ENCODE data around the gene CALHM2.
"Not testable (repeated sequence)": the region's sequence is repeated elsewhere in the genome, so short reads cannot be mapped to it uniquely, and the experiment has no call there.

CALHM2 gene, protein sequence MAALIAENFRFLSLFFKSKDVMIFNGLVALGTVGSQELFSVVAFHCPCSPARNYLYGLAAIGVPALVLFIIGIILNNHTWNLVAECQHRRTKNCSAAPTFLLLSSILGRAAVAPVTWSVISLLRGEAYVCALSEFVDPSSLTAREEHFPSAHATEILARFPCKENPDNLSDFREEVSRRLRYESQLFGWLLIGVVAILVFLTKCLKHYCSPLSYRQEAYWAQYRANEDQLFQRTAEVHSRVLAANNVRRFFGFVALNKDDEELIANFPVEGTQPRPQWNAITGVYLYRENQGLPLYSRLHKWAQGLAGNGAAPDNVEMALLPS

GRCh38 chr10:103451831-103452505, at the start of gene CALHM2:
Gene CALHM2 (minus strand): TSS chr10:103452370. CDS start chr10:103449941, 2,429 bp downstream.
- no peak for FAIRE-seq

GRCh38 chr10:103501186-103501585, 49.0 kb upstream of the CALHM2 start:
- no peak for FAIRE-seq

DNA sequence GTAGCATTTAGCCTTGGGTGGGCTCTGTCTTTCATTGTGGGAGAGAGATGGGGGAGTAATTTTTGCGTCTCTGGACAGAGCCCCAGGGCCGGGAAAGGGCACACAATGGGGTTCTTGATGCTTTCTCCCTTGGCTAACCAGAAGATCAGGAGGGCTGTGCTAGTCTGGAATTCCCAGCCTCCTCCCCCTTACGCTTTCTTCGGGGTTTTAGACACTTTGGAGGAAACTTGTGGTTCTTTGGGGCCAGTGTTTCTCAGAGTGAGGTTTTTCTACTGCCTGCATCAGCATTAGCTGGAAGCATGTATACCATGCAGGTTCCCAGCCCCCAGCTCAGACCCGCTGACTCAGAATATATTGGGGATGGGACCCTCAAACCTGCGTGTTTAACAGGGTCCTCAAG, 48.3 kb upstream of the CALHM2 start:
- no peak for FAIRE-seq

DNA sequence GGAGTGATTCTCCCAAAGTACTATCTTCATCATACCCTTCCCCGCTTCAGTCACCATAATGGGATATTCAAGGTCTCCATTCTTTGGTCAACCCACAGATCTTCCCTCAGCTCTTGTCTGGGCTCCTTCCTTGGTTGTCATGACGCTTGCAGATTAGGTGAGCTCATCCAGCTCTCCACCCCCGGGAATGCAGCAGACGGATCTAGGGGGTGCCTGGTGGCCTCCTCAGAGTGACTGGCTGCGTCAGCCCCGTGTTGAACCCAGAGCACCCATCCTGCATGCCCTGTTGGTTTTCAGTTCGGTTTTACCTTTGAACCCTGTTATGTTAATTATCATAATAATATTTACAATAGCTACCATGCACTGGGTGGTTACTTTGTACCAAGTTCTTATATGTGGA, 47.7 kb upstream of the CALHM2 start:
- no peak for FAIRE-seq

DNA sequence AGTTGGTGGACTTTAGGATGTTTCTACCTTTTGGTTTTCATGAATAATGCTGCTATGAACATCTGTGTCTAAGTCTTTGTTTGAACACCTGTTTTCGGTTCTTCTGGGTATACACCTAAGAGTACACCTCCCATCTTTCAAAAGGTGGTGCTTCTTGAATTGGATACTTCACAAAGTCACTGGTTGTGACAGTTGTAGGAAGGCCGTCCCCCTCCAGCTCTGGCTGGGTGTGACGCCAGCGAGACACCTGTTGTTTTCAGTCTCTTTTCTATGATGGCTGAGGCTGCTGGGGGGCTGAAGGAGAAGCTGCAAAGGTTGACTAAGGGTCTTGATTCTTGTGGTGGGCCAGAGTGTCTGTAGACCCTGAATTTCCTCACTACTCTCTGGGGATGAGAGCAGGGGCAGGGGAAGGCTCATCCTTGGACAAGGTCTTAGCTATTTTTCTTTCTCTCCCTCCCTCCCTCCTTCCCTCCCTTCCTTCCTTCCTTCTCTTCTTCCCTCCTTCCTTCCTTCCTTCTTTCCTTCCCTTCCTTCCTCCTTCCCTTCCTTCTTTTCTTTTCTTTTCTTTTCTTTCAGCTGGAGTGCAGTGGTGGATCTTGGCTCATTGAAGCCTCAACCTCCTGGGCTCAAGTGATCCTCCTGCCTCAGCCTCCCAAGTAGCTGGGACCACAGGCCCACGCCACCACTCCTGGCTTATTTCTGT, 46.9 kb upstream of the CALHM2 start:
- FAIRE-seq: no peak

DNA sequence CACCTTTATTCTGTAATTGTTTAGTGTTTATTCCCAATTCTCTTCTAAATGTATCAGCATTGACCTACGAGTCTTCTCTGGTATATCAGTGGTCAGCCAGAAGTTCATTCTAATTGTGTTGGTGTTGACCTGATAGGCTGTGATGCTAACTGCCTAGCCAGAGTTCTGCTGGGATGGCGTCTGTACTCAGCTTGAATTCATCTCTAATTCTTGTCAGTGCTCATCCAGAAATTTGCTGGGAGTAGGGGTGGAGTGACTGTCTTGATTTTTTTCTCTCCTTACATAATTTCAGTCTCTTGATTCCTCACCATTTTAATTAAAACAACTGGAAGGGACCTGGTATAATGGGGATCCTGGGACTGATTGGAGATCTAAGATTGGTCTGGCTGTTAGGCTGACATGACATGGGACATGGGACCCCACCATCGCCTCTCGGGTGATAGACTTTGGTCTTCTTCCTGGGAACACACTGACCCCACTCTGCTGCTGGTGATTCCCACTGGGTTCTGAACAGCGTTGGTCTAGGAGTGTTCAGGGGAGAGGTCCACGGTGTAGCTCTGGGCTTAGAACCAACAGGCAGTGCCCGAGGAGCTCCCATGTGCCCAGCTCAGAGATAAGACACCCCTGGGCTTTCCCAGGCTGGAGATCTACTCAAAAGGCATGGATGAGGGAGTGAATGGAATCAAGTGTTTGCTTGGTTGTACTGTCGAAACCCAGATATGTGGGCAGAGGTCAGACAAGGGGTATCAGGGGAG, 45.2 kb upstream of the CALHM2 start:
- FAIRE-seq: no peak

GRCh38 chr10:103495321-103495720, 43.2 kb upstream of the CALHM2 start:
- no peak for FAIRE-seq

DNA sequence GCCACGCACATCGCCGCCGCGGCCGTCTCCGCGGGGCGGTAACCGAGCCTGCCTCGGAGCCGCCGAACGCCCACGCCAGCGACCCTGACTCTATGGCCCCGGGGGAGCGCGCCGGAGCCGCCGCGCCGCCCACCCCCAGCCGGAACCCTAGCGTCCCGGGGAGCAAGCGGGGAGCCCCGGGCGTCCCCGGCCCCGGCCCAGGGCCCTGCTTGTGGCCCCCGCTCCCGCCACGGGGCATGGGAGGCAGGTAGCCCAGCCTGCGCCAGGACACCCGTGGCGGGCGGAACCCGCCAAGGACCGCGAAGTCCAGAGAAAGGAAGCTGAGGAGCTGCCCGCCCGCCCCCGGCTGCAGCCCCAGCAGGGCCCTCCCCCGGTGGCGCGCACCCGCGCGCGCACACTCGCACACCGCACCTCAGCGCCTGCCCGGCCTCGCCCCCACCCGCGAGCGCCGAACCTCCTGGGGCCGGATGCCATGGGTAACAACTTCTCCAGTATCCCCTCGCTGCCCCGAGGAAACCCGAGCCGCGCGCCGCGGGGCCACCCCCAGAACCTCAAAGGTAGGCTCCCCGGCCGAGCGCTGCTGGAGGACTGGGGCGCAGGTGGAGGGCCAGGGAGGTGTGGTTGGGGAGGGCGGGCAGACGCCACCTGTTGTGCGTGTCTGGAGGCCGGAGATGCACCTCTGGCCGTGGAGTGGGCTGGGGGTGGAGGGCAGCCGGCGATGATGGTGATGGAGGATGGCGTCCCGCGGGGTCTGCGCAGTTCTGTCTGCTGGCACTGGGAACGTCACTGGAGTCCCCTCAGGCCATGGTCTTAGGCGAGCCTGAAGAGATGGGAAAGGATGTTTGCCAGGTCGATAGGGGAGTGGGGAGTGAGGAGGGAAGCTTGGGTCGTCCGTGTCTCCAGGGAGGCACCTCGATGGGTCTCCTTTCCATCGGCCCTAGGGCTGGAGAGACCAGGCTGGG, 42.0 kb upstream of the CALHM2 start:
- no peak for FAIRE-seq

GRCh38 chr10:103493362-103493915, 41.3 kb upstream of the CALHM2 start, which contains the start of gene NEURL1:
Gene NEURL1 (plus strand): TSS chr10:103493705. CDS start chr10:103494388, 683 bp downstream.
- no peak for FAIRE-seq

DNA sequence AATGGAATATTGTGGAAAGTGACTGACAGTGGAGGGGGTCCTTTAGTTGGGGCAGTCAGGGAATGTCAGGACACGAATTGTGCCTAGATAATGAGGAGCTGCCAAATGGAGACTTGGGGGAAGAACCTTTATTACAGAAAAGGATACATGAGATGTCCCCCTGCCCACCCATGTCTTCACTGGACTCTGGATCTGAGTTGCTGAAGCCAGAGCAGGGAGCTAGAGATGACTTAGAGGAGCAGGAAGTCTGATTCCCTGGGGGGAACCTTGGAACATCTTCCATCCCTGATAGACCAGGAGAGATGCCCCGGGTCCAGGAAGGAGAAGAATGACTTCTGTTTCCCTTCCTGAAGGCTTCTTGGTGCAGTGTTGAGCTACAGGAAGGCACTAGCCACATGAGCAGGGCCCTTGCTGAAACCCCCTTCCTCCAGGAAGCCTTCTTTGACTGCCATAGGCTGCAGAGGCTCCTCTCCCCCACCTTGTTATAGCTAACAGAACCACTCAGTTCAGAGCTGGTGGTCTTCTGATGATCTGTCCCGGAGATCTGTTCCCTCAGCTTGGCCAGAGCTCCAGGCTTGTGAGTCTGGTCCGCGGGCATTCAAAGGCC, 40.6 kb upstream of the CALHM2 start:
- FAIRE-seq: no peak

GRCh38 chr10:103491729-103492364, 39.7 kb upstream of the CALHM2 start:
- no peak for FAIRE-seq

DNA sequence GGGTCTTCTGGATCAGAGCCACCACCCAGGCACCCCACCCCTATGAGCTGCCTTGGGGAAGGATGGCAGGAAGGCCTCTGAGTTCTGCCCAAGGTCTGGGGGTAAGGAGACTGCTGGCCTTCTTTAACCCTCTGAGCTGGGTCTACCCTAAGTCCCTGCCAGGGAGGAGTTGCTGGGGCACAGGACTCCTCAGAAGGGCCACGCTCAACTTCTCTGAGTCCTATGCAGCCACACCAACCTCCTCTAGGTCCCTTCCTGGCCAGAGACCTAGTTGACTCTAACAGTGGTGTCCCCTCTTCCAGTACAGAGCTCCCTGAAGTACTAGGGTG, 38.8 kb upstream of the CALHM2 start:
- no peak for FAIRE-seq

GRCh38 chr10:103487410-103487708, 35.2 kb upstream of the CALHM2 start:
- no peak for FAIRE-seq

- FAIRE-seq: not testable (repeated sequence)
Observed at GRCh38 chr10:103486635-103487409, 34.7 kb upstream of the CALHM2 start.

DNA sequence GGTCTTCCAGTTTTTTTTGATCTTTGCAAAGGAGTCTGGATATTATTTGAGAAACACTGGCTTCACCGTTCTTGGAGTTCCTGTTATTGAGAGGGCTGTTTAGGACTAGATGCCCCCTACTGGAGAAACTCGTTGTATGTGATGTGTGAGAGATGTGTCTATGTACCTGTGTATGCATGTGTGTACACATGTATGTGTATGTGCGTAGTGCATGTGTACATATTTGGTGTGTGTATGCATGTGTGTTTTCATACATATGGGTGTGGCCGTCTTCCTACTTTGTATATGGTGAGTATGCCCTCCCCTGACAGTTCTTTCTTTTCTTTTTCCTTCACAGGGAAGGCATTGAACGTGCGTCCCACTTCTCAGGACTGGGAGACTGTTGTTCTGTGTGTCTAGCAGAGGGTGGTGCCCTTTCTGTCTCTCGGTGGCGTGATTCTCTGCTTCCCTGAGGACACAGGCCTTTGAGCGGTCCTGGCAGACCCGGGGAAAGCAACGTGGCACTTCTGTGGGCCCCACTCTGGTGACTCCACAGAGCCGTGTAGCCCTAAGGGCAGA, 29.9 kb upstream of the CALHM2 start:
- peak; percentile 62 for FAIRE-seq

- FAIRE-seq: no peak
Observed at GRCh38 chr10:103480521-103480920, 28.4 kb upstream of the CALHM2 start.

GRCh38 chr10:103479135-103479534, 27.0 kb upstream of the CALHM2 start, which contains the start of gene CALHM3:
Gene CALHM3 (minus strand): TSS chr10:103479240. CDS start chr10:103479032, 208 bp downstream.
- FAIRE-seq: no peak

- FAIRE-seq: no peak
Observed at GRCh38 chr10:103478671-103479070, 26.5 kb upstream of the CALHM2 start.

- no peak for FAIRE-seq
Observed at GRCh38 chr10:103476046-103476768, 24.0 kb upstream of the CALHM2 start.

Measured in TTC549 (cell line).